A673 (cell line): ENCODE results near the gene NAGK.

Experiments used
- EZH2 ChIP-seq: fragments of 200-600 bp; sonication (generic); IDR thresholded peaks from 2 replicates; pipeline ENCODE4 v1.6.1; 2017; ENCODE audit warnings: borderline replicate concordance, low read depth, mild to moderate bottlenecking, mixed read lengths, antibody characterized with exemption, low read length; ENCODE audit not compliant: poor library complexity, severe bottlenecking
- TF ChIP-seq, protein P1 (sequence below): fragments of 300-800, 200-600 bp; sonication (generic); conservative IDR thresholded peaks from 2 replicates; pipeline ENCODE4 v1.5.1; 2017; ENCODE audit warnings: low read depth, mild to moderate bottlenecking, antibody characterized with exemption, low read length, moderate library complexity, mixed read lengths

DNA sequence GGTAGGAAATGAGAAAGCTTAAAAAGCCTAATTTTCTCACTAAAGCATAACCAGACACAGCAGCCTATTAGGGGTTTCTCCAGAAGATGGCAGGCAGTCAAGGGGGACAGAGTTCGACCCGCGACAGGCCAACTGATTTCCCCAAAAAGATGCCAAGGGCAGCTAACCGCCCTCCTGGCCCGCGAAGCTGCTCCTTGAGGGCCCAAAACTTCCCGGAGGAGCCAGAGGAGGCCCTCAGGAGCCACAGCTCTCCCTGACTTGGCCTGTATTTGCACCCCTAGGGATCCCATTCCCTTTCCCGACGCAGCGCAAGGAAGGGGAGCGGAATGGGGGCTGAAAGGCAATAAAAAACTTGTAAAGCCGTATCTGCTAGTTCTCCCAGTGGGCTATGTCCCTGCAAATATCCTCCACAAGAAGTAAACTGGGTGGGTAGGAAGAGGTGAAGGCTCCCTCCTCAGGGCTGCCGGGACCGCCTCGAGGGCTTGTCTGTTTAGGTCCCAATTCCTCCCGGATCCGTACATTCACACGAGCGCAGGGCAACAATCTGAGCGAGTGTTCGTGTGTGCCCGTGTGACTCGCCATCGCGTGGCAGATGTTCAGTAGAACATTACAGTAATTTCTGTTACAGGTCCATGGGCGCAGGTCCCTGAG is 756 bp upstream of the NAGK start:
- TF ChIP-seq, protein P1, sequence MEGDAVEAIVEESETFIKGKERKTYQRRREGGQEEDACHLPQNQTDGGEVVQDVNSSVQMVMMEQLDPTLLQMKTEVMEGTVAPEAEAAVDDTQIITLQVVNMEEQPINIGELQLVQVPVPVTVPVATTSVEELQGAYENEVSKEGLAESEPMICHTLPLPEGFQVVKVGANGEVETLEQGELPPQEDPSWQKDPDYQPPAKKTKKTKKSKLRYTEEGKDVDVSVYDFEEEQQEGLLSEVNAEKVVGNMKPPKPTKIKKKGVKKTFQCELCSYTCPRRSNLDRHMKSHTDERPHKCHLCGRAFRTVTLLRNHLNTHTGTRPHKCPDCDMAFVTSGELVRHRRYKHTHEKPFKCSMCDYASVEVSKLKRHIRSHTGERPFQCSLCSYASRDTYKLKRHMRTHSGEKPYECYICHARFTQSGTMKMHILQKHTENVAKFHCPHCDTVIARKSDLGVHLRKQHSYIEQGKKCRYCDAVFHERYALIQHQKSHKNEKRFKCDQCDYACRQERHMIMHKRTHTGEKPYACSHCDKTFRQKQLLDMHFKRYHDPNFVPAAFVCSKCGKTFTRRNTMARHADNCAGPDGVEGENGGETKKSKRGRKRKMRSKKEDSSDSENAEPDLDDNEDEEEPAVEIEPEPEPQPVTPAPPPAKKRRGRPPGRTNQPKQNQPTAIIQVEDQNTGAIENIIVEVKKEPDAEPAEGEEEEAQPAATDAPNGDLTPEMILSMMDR, result no peak
- no peak for TF ChIP-seq EZH2
